Tibial artery (tissue), 4 donors: ENCODE results near the gene CKB.
"Not testable (repeated sequence)": the region's sequence is repeated elsewhere in the genome, so short reads cannot be mapped to it uniquely, and the experiment has no call there.

Source experiments
- DNase-seq, 2 donors: peaks; one replicate each; pipeline ENCODE4 v3.0.0-alpha.2; 2019
- H3K27ac ChIP-seq, 2 donors: fragments of 200-600 bp; sonication (generic) in 1 of 2; 1 replicate in 1 of 2; 2 replicates in 1 of 2; pipeline ENCODE4 v1.5.1; 2018 to 2019; ENCODE audit warnings: mild to moderate bottlenecking in 1 of 2
- H3K27me3 ChIP-seq, 2 donors: fragments of 200-600 bp; sonication (generic) in 1 of 2; one replicate each; pipeline versions ENCODE4 v1.5.1 to v1.6.0; 2016 to 2019
- H3K36me3 ChIP-seq, 3 donors: fragments of 200-600 bp; sonication (generic) in 2 of 3; one replicate each; pipeline ENCODE4 v1.5.1; 2016 to 2019; ENCODE audit warnings: mild to moderate bottlenecking in 2 of 3
- H3K4me1 ChIP-seq, 4 donors: fragments of 200-600 bp; sonication (generic) in 2 of 4; 1 replicate in 3 of 4; 2 replicates in 1 of 4; pipeline ENCODE4 v1.5.1; 2016 to 2019
- H3K4me3 ChIP-seq, 2 donors: fragments of 200-600 bp; sonication (generic) in 1 of 2; 1 replicate in 1 of 2; 2 replicates in 1 of 2; pipeline ENCODE4 v1.5.1; 2018 to 2019; ENCODE audit warnings: mild to moderate bottlenecking in 2 of 2
- H3K9me3 ChIP-seq, 3 donors: fragments of 200-600 bp; sonication (generic) in 1 of 3; one replicate each; pipeline ENCODE4 v1.5.1; 2016 to 2019
- intact Hi-C: fragments of 100-400 bp; cut with DNase I; formaldehyde crosslinking; loops from one replicate; pipeline ENCODE4 v1.15.0; 2023; ENCODE audit warnings: low total_unique reads
- TF ChIP-seq, protein P1 (sequence below), 2 experiments: fragments of 200-600 bp in 1 of 2; fragments of 450-650 bp in 1 of 2; IDR thresholded peaks; one replicate each; pipeline ENCODE4 v1.5.1; 2017 to 2019; ENCODE audit warnings: antibody characterized with exemption in 2 of 2, mild to moderate bottlenecking in 1 of 2, moderate library complexity in 1 of 2

CKB gene

DNA sequence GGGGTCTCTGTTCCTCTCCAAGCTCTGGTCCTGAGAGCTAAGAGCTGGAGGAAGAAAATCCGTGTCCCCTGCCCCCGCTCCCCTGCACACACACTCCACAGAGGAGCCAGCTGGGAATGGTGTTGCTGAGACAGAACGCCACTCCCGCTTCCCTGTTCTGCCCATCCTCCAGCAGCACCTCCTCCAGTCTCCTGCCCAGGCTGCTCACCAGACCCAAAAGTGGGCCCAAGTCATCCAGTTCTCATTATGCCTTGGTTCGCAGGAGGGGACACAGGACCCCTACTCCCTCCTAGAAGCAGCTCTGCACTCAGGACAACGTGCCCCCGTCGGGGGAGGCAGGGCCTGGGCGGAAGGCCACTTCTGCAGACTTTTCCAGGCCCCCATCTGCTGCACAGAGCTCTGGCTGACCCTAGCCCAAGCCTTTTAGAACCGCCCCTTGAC is 5.5 kb upstream of the CKB start:
- Histone ChIP-seq H3K9me3 (no peaks in the 10 kb centered on the region), H3K27ac (peak overlapping the region; percentile 86 to 90), H3K4me1 (peaks cover 0 to 59% (median 51%) of the 10 kb centered on the region in 4 donors), H3K27me3 (no peaks in the 10 kb centered on the region), H3K36me3 (peaks cover 0 to 28% (median 7%) of the 10 kb centered on the region in 3 donors), H3K4me3 (peak overlapping the region; percentile 92 to 95)
- TF ChIP-seq, protein P1, sequence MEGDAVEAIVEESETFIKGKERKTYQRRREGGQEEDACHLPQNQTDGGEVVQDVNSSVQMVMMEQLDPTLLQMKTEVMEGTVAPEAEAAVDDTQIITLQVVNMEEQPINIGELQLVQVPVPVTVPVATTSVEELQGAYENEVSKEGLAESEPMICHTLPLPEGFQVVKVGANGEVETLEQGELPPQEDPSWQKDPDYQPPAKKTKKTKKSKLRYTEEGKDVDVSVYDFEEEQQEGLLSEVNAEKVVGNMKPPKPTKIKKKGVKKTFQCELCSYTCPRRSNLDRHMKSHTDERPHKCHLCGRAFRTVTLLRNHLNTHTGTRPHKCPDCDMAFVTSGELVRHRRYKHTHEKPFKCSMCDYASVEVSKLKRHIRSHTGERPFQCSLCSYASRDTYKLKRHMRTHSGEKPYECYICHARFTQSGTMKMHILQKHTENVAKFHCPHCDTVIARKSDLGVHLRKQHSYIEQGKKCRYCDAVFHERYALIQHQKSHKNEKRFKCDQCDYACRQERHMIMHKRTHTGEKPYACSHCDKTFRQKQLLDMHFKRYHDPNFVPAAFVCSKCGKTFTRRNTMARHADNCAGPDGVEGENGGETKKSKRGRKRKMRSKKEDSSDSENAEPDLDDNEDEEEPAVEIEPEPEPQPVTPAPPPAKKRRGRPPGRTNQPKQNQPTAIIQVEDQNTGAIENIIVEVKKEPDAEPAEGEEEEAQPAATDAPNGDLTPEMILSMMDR (IDR thresholded peaks at IDR 0.05): no peak
- intact Hi-C loops: no loop called here
- DNase-seq: peak in 1 of 2 donors; percentile 75

DNA sequence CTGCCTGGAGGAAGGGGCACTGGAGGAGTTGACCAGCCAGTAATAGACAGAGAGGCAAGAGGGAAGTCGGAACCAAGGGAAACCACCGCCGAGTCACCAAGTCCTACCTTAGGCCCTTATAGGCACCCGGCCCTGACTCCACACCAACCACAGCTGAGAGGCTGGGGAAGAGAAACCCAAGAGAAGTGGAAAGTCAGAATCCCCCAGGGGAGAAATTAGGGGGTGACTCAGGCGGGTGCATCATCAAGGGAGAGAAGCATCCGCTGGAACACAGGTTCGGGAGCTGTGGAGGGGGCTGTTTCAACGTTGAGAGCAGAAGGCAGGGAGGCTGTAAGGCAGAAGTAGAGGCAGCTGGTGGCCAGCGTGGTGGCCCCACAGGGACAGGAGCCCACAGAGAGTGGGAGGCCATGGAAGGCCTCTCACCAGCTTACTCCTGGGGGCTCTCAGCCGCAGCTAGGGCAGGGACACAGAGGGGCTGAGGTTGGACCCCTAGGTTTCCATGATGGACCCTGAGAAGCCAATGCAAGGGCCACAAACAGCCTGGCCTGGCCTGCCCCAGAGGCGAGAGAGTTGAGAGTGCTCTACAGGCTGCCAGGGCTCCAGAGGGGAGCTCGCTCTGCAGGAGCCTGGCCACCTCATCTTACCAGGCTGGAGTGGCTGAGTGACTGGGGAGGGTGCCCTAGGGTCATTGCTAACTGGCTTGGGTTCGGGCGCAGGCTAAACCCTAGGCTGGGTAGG is 4.9 kb upstream of the CKB start:
- TF ChIP-seq, protein P1 (IDR thresholded peaks at IDR 0.05): no peak
- no peak for DNase-seq
- Histone ChIP-seq H3K4me1 (peaks cover 0 to 59% (median 51%) of the 10 kb centered on the region in 4 donors), H3K4me3 (peak overlapping the region in 1 of 2 donors; percentile 92), H3K27ac (peak overlapping the region; percentile 86 to 90), H3K27me3 (no peaks in the 10 kb centered on the region), H3K9me3 (no peaks in the 10 kb centered on the region), H3K36me3 (peaks cover 0 to 22% (median 7%) of the 10 kb centered on the region in 3 donors)
- intact Hi-C loops: no loop called here

GRCh38 chr14:103526914-103527248 is 4.3 kb upstream of the CKB start:
- peaks cover 0 to 58% (median 52%) of the 10 kb centered on the region in 4 donors for H3K4me1 ChIP-seq
- intact Hi-C loops: no loop called here
- DNase-seq: no peak
- peaks cover 0 to 15% (median 7%) of the 10 kb centered on the region in 3 donors for H3K36me3 ChIP-seq
- H3K4me3 ChIP-seq: no peak overlapping the region
- H3K27ac ChIP-seq: peak overlapping the region; percentile 86 to 90
- no peaks in the 10 kb centered on the region for H3K27me3 ChIP-seq
- TF ChIP-seq, protein P1 (IDR thresholded peaks at IDR 0.05): no peak
- H3K9me3 ChIP-seq: no peaks in the 10 kb centered on the region

DNA sequence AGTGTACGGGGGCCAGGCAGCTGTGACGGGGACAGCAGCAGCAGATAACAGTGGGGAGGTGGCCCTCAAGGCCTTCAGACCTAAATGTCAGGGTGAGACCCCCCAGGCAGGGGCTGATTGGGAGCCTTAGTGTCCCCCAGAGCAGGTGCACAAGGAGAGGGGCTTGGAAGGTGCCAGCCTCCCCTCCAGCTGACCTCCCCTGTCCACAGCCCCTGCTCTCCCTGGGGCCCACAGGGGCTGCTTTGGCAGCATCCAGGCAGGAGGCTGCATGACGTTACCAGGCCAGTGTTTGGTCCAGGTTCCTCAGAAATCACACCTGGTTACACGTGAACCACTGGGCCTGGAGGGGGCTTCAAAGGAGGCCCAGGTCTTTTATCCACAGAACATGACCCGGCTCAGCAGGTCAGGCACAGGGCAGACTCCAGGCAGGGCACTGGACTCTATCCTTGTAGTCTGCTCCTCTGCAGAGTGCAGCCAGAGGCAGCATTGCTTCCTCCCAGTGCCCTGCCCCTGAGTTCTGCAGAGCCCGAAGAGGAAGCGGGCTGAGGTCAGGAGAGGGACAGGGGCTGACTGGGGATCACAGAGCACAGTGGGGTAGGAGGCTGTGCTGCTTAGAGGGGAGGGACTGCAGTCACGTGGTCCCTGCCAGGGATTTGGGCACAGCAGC is 3.8 kb upstream of the CKB start:
- peaks cover 0 to 58% (median 50%) of the 10 kb centered on the region in 4 donors for H3K4me1 ChIP-seq
- H3K27ac ChIP-seq: no peak overlapping the region
- intact Hi-C loops: no loop called here
- peaks cover 0 to 10% (median 6%) of the 10 kb centered on the region in 3 donors for H3K36me3 ChIP-seq
- H3K27me3 ChIP-seq: no peaks in the 10 kb centered on the region
- TF ChIP-seq, protein P1 (IDR thresholded peaks at IDR 0.05): no peak
- no peaks in the 10 kb centered on the region for H3K9me3 ChIP-seq
- DNase-seq: no peak
- no peak overlapping the region for H3K4me3 ChIP-seq

DNA sequence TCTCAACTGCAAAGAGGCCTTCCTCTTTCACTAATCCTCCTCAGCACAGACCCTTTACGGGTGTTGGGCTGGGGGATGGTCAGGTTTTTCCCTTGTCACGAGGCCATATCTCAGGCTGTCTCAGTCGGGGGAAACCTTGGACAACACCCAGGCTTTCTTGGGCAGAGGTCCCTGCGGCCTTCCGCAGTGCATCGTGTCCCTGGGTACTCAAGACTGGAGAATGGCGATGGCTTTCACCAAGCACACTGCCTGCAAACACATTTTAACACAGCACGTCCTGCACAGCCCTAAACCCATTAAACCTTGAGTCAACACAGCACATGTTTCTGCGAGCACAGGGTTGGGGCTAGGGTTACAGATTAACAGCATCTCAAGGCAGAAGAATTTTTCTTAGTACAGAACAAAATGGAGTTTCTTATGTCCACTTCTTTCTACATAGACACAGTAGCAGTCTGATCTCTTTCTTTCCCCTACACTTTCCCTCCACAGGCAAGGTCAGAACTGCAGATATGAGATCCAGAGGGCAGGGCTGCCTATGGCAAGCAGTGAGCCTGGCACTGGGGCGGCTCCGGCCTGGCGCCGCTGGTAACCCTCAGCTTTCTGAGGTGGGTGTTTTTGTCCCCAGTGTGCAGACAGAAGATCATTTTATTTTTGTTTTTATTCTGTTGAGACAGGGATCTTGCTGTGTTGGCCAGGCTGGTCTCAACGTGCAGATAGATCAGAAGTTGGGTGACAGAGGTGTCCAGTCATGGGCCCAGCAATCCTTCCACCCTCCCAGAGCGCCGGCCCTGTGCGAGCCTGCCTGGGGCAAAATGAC is 3.0 kb upstream of the CKB start:
- intact Hi-C loops, H3K36me3 ChIP-seq, H3K27ac ChIP-seq, DNase-seq, H3K27me3 ChIP-seq, H3K9me3 ChIP-seq, H3K4me3 ChIP-seq: not testable (repeated sequence)
- peaks cover 0 to 58% (median 47%) of the 10 kb centered on the region in 4 donors for H3K4me1 ChIP-seq
